ENCODE data around the gene DLX2. TPM values are rescaled to one million over a fixed set of nuclear protein-coding genes. Genes with fewer than 3 reads are reported as not detected.
"Not testable (repeated sequence)": the region's sequence is repeated elsewhere in the genome, so short reads cannot be mapped to it uniquely, and the experiment has no call there.

The DLX2 gene
- total RNA-seq: not detected

DNA sequence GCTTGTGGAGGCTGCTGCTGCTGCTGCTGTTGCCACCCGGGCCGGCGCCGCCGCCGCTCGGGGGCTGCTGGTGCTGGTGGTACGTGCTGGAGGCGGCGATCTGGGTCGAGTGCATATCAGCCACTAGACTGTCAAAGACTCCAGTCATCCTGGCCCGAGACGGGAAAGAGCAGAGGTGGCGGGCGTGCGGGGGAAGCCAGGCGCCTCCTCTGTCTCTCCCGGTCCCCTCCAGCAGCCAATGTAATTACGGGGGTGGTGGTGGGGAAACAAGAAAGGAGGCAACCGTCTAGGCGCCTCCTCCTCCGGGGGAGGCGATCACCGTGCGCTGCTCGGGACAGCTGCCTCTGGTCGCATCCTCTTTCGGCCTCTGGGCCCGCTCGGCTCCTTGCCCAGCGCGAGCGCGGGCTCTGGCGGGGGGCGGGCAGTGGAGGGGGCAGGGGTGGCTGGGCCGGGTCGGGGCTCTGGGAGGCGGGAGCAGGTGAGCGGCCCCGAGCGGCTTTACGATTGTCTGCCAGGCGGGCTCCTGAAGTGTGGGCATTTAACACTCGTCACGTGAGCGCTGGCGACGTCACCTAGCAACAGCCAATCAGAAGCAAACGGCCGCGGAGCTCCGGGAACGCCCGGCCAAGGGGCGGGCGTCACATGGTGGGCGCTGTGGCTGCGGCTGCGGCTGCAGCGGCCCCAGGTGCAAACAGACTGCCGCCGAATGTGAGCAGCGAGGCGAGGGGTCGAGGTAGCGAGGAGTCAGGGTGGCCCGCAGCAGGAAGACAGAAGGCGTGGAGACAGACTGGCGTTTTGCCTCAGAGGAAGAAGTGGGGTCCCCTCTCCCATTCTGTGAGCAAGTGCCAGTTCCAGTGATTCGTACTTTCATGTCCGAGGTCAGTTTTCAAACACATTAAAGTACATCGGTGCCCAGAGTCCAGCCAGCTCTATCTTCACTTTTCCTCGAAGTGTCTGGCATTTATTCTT, at the start of gene DLX2:
Gene DLX2 (minus strand): TSS at position 510 of the 969 bp plus-strand sequence. CDS start 362 bp downstream, at position 148.
- Histone ChIP-seq H3K4me1 (peaks cover 0 to 76% of the 10 kb centered on the region in 2 donors), H3K4me3 (peak within 1 kb of the TSS; percentile 22 to 56), H3K36me3 (no peaks in the 10 kb centered on the region), H3K27ac (no peak within 1 kb of the TSS), H3K27me3 (peaks cover 87 to 91% of the 10 kb centered on the region in 2 donors), H3K9me3 (no peaks in the 10 kb centered on the region)
- peak; percentile 70 for DNase-seq (ENCODE audit: low spot score)
- TF ChIP-seq CTCF (IDR thresholded peaks at IDR 0.05): no peak

DNA sequence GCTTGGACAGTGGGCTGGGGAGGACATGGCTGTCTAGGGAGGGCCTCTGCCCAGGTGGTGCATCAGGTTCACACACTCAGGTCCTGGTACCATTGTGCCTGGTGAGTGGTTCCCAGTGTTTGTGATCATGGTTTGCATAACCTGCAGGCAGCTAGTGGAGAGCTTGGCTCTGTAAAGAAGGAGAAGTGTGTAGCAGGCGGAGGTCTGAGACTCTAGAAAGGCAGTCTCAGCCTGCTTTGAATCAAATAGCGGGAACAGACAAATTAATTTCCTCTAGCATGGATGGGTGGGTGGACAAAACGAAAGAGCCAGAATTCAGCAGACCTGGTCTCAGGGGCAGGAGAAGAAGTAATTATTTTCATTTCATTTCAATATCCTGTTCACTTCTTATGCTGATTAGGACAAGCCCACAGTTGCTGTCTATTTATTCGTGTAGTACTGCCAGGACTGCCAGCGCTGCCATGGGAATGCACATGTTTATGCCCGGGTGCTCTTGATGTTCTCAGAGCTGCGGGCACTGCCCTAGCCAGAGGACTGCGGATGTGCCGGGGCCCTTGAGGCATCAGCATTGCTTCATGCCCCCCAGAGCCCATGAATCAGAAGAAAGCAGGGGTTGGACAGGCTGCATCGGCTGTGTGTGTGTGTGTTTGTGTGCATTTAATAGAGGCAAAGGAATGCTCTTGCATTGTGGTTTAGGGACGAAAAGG, 45.4 kb upstream of the DLX2 start:
- no peak for TF ChIP-seq CTCF (IDR thresholded peaks at IDR 0.05)
- H3K4me1 ChIP-seq: no peaks in the 10 kb centered on the region
- H3K27me3 ChIP-seq: no peaks in the 10 kb centered on the region
- no peak overlapping the region for H3K4me3 ChIP-seq
- DNase-seq (ENCODE audit: low spot score): no peak
- H3K9me3 ChIP-seq: no peaks in the 10 kb centered on the region
- H3K27ac ChIP-seq: no peak overlapping the region
- H3K36me3 ChIP-seq: no peaks in the 10 kb centered on the region

DNA sequence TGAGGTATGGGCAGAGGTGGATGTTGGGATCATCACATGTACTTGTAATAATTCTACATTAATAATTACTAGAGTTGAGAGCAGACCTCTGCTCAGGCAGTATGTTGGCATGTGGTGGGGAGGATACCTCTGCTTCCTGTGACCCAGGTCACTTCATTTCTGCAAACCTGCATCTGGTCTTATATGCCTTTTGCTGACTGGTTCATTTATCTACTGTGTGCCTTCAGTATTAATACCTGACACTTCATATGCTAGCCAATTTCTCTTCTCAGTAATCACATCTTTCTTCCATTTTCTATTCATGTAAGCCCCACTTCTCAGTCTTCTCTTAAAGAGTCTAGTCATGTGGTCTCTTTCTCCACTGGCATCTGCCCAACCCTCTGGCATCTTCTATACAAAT, 41.1 kb upstream of the DLX2 start:
- TF ChIP-seq CTCF (IDR thresholded peaks at IDR 0.05): no peak
- Histone ChIP-seq H3K36me3 (no peaks in the 10 kb centered on the region), H3K4me1 (no peaks in the 10 kb centered on the region), H3K27ac (no peak overlapping the region), H3K27me3 (no peaks in the 10 kb centered on the region), H3K9me3 (no peaks in the 10 kb centered on the region), H3K4me3 (no peak overlapping the region)
- DNase-seq (ENCODE audit: low spot score): no peak

GRCh38 chr2:172138727-172139126, 36.0 kb upstream of the DLX2 start:
- not testable (repeated sequence) for DNase-seq (ENCODE audit: low spot score); H3K36me3 ChIP-seq; H3K4me3 ChIP-seq; H3K9me3 ChIP-seq; H3K27ac ChIP-seq; H3K27me3 ChIP-seq; H3K4me1 ChIP-seq

- Histone ChIP-seq H3K36me3 (no peaks in the 10 kb centered on the region), H3K4me3 (no peak overlapping the region), H3K27me3 (no peaks in the 10 kb centered on the region), H3K9me3 (no peaks in the 10 kb centered on the region), H3K4me1 (no peaks in the 10 kb centered on the region), H3K27ac (no peak overlapping the region)
- no peak for DNase-seq (ENCODE audit: low spot score)
- no peak for TF ChIP-seq CTCF (IDR thresholded peaks at IDR 0.05)
These were observed 35.2 kb upstream of the DLX2 start for GRCh38 chr2:172137943-172138342.

GRCh38 chr2:172137109-172137508, 34.4 kb upstream of the DLX2 start:
- no peaks in the 10 kb centered on the region for H3K9me3 ChIP-seq
- H3K27ac ChIP-seq: no peak overlapping the region
- TF ChIP-seq CTCF (IDR thresholded peaks at IDR 0.05): no peak
- no peak for DNase-seq (ENCODE audit: low spot score)
- no peaks in the 10 kb centered on the region for H3K36me3 ChIP-seq
- no peaks in the 10 kb centered on the region for H3K4me1 ChIP-seq
- no peak overlapping the region for H3K4me3 ChIP-seq
- no peaks in the 10 kb centered on the region for H3K27me3 ChIP-seq

Measured in right atrium auricular region (tissue), 2 donors.